Heart left ventricle (tissue), 16 donors: ENCODE results near the gene ZNF275. TPM values are rescaled to one million over a fixed set of nuclear protein-coding genes. Genes with fewer than 3 reads are reported as not detected.

ENCODE experiments used
- ATAC-seq, 4 donors: fragments of 200-7000 bp; cut with Tn5 transposase; one replicate each; pipeline ENCODE4 v1.9.1; 2020 to 2022; ENCODE audit warnings: moderate library complexity in 4 of 4, mild to moderate bottlenecking in 3 of 4, moderate number of reproducible peaks in 1 of 4
- DNase-seq, 5 donors: peaks; one replicate each; pipeline ENCODE4 v3.0.0-alpha.2; 2020
- H3K27ac ChIP-seq, 12 donors: fragments of 200-600 bp; sonication (generic) in 4 of 12; one replicate each; pipeline versions ENCODE4 v1.5.0 to v1.8.0; 2016 to 2022; ENCODE audit warnings: mild to moderate bottlenecking in 2 of 12
- H3K27me3 ChIP-seq, 9 donors: fragments of 200-600 bp; sonication (generic) in 2 of 9; one replicate each; pipeline versions ENCODE4 v1.5.1 to v1.8.0; 2016 to 2022; ENCODE audit warnings: mild to moderate bottlenecking in 3 of 9
- H3K36me3 ChIP-seq, 9 donors: fragments of 200-600 bp; sonication (generic) in 2 of 9; one replicate each; pipeline versions ENCODE4 v1.5.0 to v1.8.0; 2018 to 2022; ENCODE audit warnings: mild to moderate bottlenecking in 2 of 9
- H3K4me1 ChIP-seq, 12 donors: fragments of 200-600 bp; sonication (generic) in 4 of 12; one replicate each; pipeline versions ENCODE4 v1.5.0 to v1.8.0; 2016 to 2022; ENCODE audit warnings: mild to moderate bottlenecking in 3 of 12
- H3K4me3 ChIP-seq, 12 donors: fragments of 200-600 bp; sonication (generic) in 4 of 12; one replicate each; pipeline versions ENCODE4 v1.5.0 to v1.8.0; 2017 to 2022; ENCODE audit warnings: mild to moderate bottlenecking in 9 of 12, moderate library complexity in 4 of 12
- H3K9me3 ChIP-seq, 12 donors: fragments of 200-600 bp; sonication (generic) in 4 of 12; one replicate each; pipeline versions ENCODE4 v1.5.0 to v1.8.0; 2016 to 2022; ENCODE audit warnings: mild to moderate bottlenecking in 1 of 12
- CTCF ChIP-seq, 12 donors: fragments of 200-600 bp; sonication (generic) in 4 of 12; IDR thresholded peaks; one replicate each; pipeline versions ENCODE4 v1.5.0 to v1.8.0; 2018 to 2022; ENCODE audit warnings: antibody characterized with exemption in 12 of 12, mild to moderate bottlenecking in 5 of 12
- POLR2A ChIP-seq, 2 donors: fragments of 450-650 bp; IDR thresholded peaks; one replicate each; pipeline ENCODE4 v1.6.1; 2017; ENCODE audit warnings: antibody characterized with exemption in 2 of 2, mild to moderate bottlenecking in 2 of 2, moderate library complexity in 2 of 2
- WGBS, 4 donors: extraction: QIAGEN DNeasy Blood & Tissue Kit in 2 of 4; methylation state at CpG; one replicate each; pipeline versions ENCODE4 v1.1.5 to v1.1.7; 2013 to 2018; 5-methylcytosine and 5-hydroxymethylcytosine counted together
- intact Hi-C, 10 donors: fragments of 100-400 bp; cut with DNase I; formaldehyde crosslinking; loops; one replicate each; pipeline versions ENCODE4 v1.11.1 to v1.14.2; 2022
- polyA plus RNA-seq, 2 donors: library from polyadenylated mRNA; stranded (reverse); fragments of 200-250 nt; gene quantifications; one replicate each; pipeline ENCODE4 v1.2.3, GENCODE V29; 2013
- total RNA-seq, 9 donors: library from RNA; depleted of rRNA in 2 of 9; stranded (reverse); fragments of >200 nt in 2 of 9; fragmentation: NEBNext Ultra II Directional in 3 of 9; extraction: Animal tissue kit (Norgen Biotek cat#: 25700) in 3 of 9; gene quantifications; one replicate each; pipeline versions ENCODE4 v1.1.0 to v1.2.4, GENCODE V29; 2016 to 2023
- donor health status: ischemic (EF 13 %, LVEDD 7.1; RV severe dilation, severe dysfunction).
- donor health status: healthy with polysubstance abuse.
- donor health status: DM: no; HTN: yes; CAD: no.
- donor health status: DM: no; HTN: no; CAD: no.
- donor health status: ischemic (EF 25% LVEDD 6.9; RV normal size, moderate dysfunction).
- donor health status: ischemic (EF 25% LVEDD 5.7; RV mildly dilated, moderate dysfunction).
- donor health status: healthy.
- donor health status: DM: yes; HTN: yes; CAD: no.
- donor health status: ischemic (EF 35%, LVEDD 5.7; RV mildly dilated, moderate dysfunction).
- donor health status: nonischemic (EF 11% LVEDD 7.7; RV severe dilation, severe dysfunction).
- donor health status: DM: yes; HTN: yes; CAD: no.
- donor health status: PGD.
- donor health status: ischemic (EF 29% LVEDD 5.4; RV normal size, mild dysfunction).
- donor health status: nonischemic (EF 23%, LVEDD 6.1; RV moderate dilation, normal function).

ZNF275 gene
- total and polyA plus RNA-seq, 11 donors: 2.1 to 8.6 (median 7.8) TPM

- no peak overlapping the region for H3K27ac ChIP-seq
- peaks cover 0 to 9% (median 0%) of the 10 kb centered on the region in 12 donors for H3K9me3 ChIP-seq
- 64 to 83% (median 66%) methylated on average over 5 to 12 of the region's 12 CpGs for WGBS, 4 donors
- peaks cover 0 to 13% (median 1%) of the 10 kb centered on the region in 9 donors for H3K36me3 ChIP-seq
- H3K27me3 ChIP-seq: peaks cover 0 to 3% (median 0%) of the 10 kb centered on the region in 9 donors
- ATAC-seq (no peak), DNase-seq (no peak)
- intact Hi-C loops: no loop called here
- no peaks in the 10 kb centered on the region for H3K4me1 ChIP-seq
- H3K4me3 ChIP-seq: no peak overlapping the region
- TF ChIP-seq CTCF (IDR thresholded peaks at IDR 0.05) (no peak), POLR2A (IDR thresholded peaks at IDR 0.05) (no peak)
Observed at GRCh38 chrX:153353416-153353815, 19.5 kb downstream of the ZNF275 start.

GRCh38 chrX:153357877-153358276 is 23.9 kb downstream of the ZNF275 start:
- intact Hi-C loops: no loop called here
- ATAC-seq (no peak), DNase-seq (no peak)
- Histone ChIP-seq H3K9me3 (peaks cover 0 to 12% (median 0%) of the 10 kb centered on the region in 12 donors), H3K27ac (no peak overlapping the region), H3K27me3 (peaks cover 0 to 3% (median 0%) of the 10 kb centered on the region in 9 donors), H3K4me3 (no peak overlapping the region), H3K36me3 (no peaks in the 10 kb centered on the region), H3K4me1 (no peaks in the 10 kb centered on the region)
- TF ChIP-seq CTCF (IDR thresholded peaks at IDR 0.05) (no peak), POLR2A (IDR thresholded peaks at IDR 0.05) (no peak)
- WGBS, 4 donors: 69 to 97% (median 94%) methylated on average over 1 of the region's 1 CpG

- TF ChIP-seq POLR2A (IDR thresholded peaks at IDR 0.05): no peak
- TF ChIP-seq CTCF (IDR thresholded peaks at IDR 0.05): no peak
- ATAC-seq (no peak), DNase-seq (no peak)
- intact Hi-C loops: no loop called here
- no peak overlapping the region for H3K4me3 ChIP-seq
- peaks cover 0 to 12% (median 0%) of the 10 kb centered on the region in 12 donors for H3K9me3 ChIP-seq
- H3K36me3 ChIP-seq: no peaks in the 10 kb centered on the region
- H3K27me3 ChIP-seq: peaks cover 0 to 9% (median 0%) of the 10 kb centered on the region in 9 donors
- H3K27ac ChIP-seq: no peak overlapping the region
- H3K4me1 ChIP-seq: no peaks in the 10 kb centered on the region
- WGBS, 4 donors: 23 to 68% (median 49%) methylated on average over 2 of the region's 2 CpGs
Observed at GRCh38 chrX:153361781-153362397, 27.9 kb downstream of the ZNF275 start.

GRCh38 chrX:153365670-153366069 is 31.7 kb downstream of the ZNF275 start:
- no peaks in the 10 kb centered on the region for H3K9me3 ChIP-seq
- intact Hi-C loops: no loop called here
- no peaks in the 10 kb centered on the region for H3K4me1 ChIP-seq
- H3K27ac ChIP-seq: no peak overlapping the region
- H3K27me3 ChIP-seq: peaks cover 0 to 18% (median 0%) of the 10 kb centered on the region in 9 donors
- WGBS, 4 donors: 75 to 92% (median 84%) methylated on average over 4 of the region's 4 CpGs
- DNase-seq (no peak), ATAC-seq (no peak)
- TF ChIP-seq CTCF (IDR thresholded peaks at IDR 0.05): no peak
- TF ChIP-seq POLR2A (IDR thresholded peaks at IDR 0.05): no peak
- no peaks in the 10 kb centered on the region for H3K36me3 ChIP-seq
- H3K4me3 ChIP-seq: no peak overlapping the region
